ENCODE measurements around the gene PCDHGA5.
"Not testable (repeated sequence)": the region's sequence is repeated elsewhere in the genome, so short reads cannot be mapped to it uniquely, and the experiment has no call there.

PCDHGA5 gene

GRCh38 chr5:141389153-141390042, 25.4 kb downstream of the PCDHGA5 start:
- no peak for TF ChIP-seq CTCF (IDR thresholded peaks at IDR 0.05; ENCODE audit: insufficient read depth, low read depth, low read length, missing control alignments)
- H3K4me3 ChIP-seq (ENCODE audit: low read depth, low read length), result no peak overlapping the region
- DNase-seq (ENCODE audit: low read depth), result no peak

GRCh38 chr5:141392429-141393198, 28.7 kb downstream of the PCDHGA5 start, which contains the start of gene PCDHGA8:
Gene PCDHGA8, plus strand, starts transcription at chr5:141392633. Its CDS starts 181 bp downstream, at chr5:141392814.
- no peak for TF ChIP-seq CTCF (IDR thresholded peaks at IDR 0.05; ENCODE audit: insufficient read depth, low read depth, low read length, missing control alignments)
- H3K4me3 ChIP-seq (ENCODE audit: low read depth, low read length), result no peak within 1 kb of the TSS
- no peak for DNase-seq (ENCODE audit: low read depth)

- no peak overlapping the region for H3K4me3 ChIP-seq (ENCODE audit: low read depth, low read length)
- DNase-seq (ENCODE audit: low read depth), result no peak
- TF ChIP-seq CTCF (IDR thresholded peaks at IDR 0.05; ENCODE audit: insufficient read depth, low read depth, low read length, missing control alignments), result no peak
Measured at GRCh38 chr5:141393267-141393666, 29.3 kb downstream of the PCDHGA5 start.

- DNase-seq (ENCODE audit: low read depth); H3K4me3 ChIP-seq (ENCODE audit: low read depth, low read length): not testable (repeated sequence)
Measured at GRCh38 chr5:141394401-141395187, 30.6 kb downstream of the PCDHGA5 start.

DNA sequence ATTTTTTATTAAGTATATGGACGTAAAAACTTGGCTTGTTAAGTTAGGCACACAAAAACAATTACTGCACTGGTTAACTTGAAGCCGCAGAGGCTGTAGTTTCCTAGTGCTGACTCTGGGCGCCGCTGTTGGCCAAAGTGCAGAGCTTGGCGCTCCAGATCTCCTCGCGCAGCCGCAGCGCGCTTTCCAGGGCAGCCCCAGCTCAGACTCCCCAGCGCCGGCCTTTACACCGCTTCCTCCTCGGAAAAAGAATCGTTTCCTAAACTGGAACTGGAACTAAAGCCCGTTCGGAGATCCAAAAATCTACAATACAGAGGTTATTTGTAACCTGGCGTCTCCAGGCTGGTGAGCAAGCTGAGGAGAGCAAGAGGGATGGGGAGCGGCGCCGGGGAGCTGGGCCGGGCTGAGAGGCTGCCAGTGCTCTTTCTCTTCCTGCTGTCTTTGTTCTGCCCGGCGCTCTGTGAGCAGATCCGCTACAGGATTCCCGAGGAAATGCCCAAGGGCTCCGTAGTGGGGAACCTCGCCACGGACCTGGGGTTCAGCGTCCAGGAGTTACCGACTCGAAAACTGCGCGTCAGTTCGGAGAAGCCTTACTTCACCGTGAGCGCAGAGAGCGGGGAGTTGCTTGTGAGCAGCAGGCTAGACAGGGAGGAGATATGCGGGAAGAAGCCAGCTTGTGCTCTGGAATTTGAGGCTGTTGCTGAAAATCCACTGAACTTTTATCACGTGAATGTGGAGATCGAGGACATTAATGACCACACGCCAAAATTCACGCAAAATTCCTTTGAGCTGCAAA, 34.0 kb downstream of the PCDHGA5 start, which contains the start of gene PCDHGB5:
Gene PCDHGB5 (plus strand): TSS at position 192 of the 796 bp plus-strand sequence. CDS start 181 bp downstream, at position 373.
- peak within 1 kb of the TSS; percentile 59 for H3K4me3 ChIP-seq (ENCODE audit: low read depth, low read length)
- peak; percentile 66 for TF ChIP-seq CTCF (IDR thresholded peaks at IDR 0.05; ENCODE audit: insufficient read depth, low read depth, low read length, missing control alignments)
- peak; percentile 74 for DNase-seq (ENCODE audit: low read depth)

DNA sequence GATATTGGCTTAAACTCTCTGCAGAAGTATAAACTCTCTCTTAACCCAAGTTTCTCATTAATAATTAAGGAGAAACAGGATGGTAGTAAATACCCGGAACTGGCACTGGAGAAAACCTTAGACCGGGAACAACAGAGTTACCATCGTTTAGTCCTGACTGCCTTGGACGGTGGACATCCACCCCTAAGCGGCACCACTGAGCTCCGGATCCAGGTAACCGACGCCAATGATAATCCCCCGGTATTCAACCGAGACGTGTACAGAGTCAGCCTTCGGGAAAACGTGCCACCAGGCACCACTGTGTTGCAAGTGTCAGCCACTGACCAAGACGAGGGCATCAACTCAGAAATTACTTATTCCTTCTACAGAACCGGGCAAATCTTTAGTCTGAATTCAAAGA, 34.6 kb downstream of the PCDHGA5 start:
- TF ChIP-seq CTCF (IDR thresholded peaks at IDR 0.05; ENCODE audit: insufficient read depth, low read depth, low read length, missing control alignments), result no peak
- no peak for DNase-seq (ENCODE audit: low read depth)
- H3K4me3 ChIP-seq (ENCODE audit: low read depth, low read length), result no peak overlapping the region
